Loucy (cell line): ENCODE measurements around the gene IGSF9B.

Experiments used
- H2AFZ ChIP-seq: fragments of 200-600 bp; sonication (generic); 2 replicates; pipeline ENCODE4 v1.6.0; 2016; ENCODE audit warnings: antibody characterized with exemption, mild to moderate bottlenecking, low read length, moderate library complexity
- H3F3A ChIP-seq: fragments of 200-600 bp; 2 replicates; pipeline ENCODE4 v1.6.0; 2016; ENCODE audit warnings: antibody characterized with exemption, low read depth, mild to moderate bottlenecking
- H3K27me3 ChIP-seq: fragments of 200-600 bp; sonication (generic); 2 replicates; pipeline ENCODE4 v1.6.1; 2014; ENCODE audit warnings: low read length, mild to moderate bottlenecking; ENCODE audit not compliant: insufficient read depth, poor library complexity, severe bottlenecking
- H3K36me3 ChIP-seq: fragments of 200-600 bp; sonication (generic); 2 replicates; pipeline ENCODE4 v1.6.1; 2016; ENCODE audit warnings: low read length; ENCODE audit not compliant: insufficient read depth
- H3K4me1 ChIP-seq: fragments of 200-600 bp; sonication (generic); 2 replicates; pipeline ENCODE4 v1.5.1; 2014; ENCODE audit warnings: low read length, mild to moderate bottlenecking; ENCODE audit not compliant: insufficient read depth, poor library complexity, severe bottlenecking
- H3K4me2 ChIP-seq: fragments of 200-600 bp; sonication (generic); 2 replicates; pipeline ENCODE4 v1.6.0; 2014; ENCODE audit warnings: antibody characterized with exemption, low read length, low read depth, mild to moderate bottlenecking; ENCODE audit not compliant: poor library complexity, severe bottlenecking
- H3K4me3 ChIP-seq: fragments of 200-600 bp; sonication (generic); 2 replicates; pipeline ENCODE4 v1.5.1; 2014; ENCODE audit warnings: low read length, mild to moderate bottlenecking, mixed read lengths; ENCODE audit not compliant: poor library complexity, severe bottlenecking
- H3K79me2 ChIP-seq: fragments of 200-600 bp; sonication (generic); 2 replicates; pipeline ENCODE4 v1.6.1; 2014; ENCODE audit warnings: low read length; ENCODE audit not compliant: insufficient read depth
- H3K9ac ChIP-seq: fragments of 200-600 bp; sonication (generic); 2 replicates; pipeline ENCODE4 v1.6.0; 2014; ENCODE audit warnings: mild to moderate bottlenecking, low read depth, low read length, moderate library complexity; ENCODE audit not compliant: poor library complexity, severe bottlenecking
- H3K9me2 ChIP-seq: fragments of 200-600 bp; sonication (generic); replicated peaks from 2 replicates; pipeline ENCODE4 v1.6.1; 2016; ENCODE audit warnings: low read depth, low read length, mixed read lengths
- H3K9me3 ChIP-seq: fragments of 200-600 bp; sonication (generic); 2 replicates; pipeline ENCODE4 v1.6.1; 2014; ENCODE audit warnings: mild to moderate bottlenecking, antibody characterized with exemption, low read length, low read depth; ENCODE audit not compliant: insufficient read depth
- H4K20me1 ChIP-seq: fragments of 200-600 bp; sonication (generic); 2 replicates; pipeline ENCODE4 v1.6.0; 2014; ENCODE audit warnings: antibody characterized with exemption, low read length, mild to moderate bottlenecking; ENCODE audit not compliant: insufficient read depth, poor library complexity, severe bottlenecking
- CTCF ChIP-seq: fragments of 200-600 bp; sonication (generic); conservative IDR thresholded peaks from 2 replicates; pipeline ENCODE4 v1.5.1; 2014; ENCODE audit warnings: mild to moderate bottlenecking, antibody characterized with exemption, low read length
- EZH2phosphoT487 ChIP-seq: fragments of 200-600 bp; IDR thresholded peaks from 2 replicates; pipeline ENCODE4 v1.6.1; 2018; ENCODE audit warnings: antibody characterized with exemption, mild to moderate bottlenecking, moderate library complexity, borderline replicate concordance

Gene IGSF9B

GRCh38 chr11:133953999-133954398 lies 2.8 kb downstream of the IGSF9B start:
- Histone ChIP-seq H3K79me2 (no peaks in the 10 kb centered on the region), H3K9me2 (no peaks in the 10 kb centered on the region), H3K36me3 (no peaks in the 10 kb centered on the region), H3K9ac (no peak overlapping the region), H3K4me2 (no peak overlapping the region), H3K9me3 (peaks cover 4% of the 10 kb centered on the region; the same call in 1 of the 2 replicates), H2AFZ (no peak overlapping the region), H3K27me3 (no peaks in the 10 kb centered on the region), H3K4me3 (no peak overlapping the region), H4K20me1 (no peaks in the 10 kb centered on the region), H3K4me1 (no peaks in the 10 kb centered on the region), H3F3A (no peaks in the 10 kb centered on the region)
- no peak for TF ChIP-seq EZH2phosphoT487

DNA sequence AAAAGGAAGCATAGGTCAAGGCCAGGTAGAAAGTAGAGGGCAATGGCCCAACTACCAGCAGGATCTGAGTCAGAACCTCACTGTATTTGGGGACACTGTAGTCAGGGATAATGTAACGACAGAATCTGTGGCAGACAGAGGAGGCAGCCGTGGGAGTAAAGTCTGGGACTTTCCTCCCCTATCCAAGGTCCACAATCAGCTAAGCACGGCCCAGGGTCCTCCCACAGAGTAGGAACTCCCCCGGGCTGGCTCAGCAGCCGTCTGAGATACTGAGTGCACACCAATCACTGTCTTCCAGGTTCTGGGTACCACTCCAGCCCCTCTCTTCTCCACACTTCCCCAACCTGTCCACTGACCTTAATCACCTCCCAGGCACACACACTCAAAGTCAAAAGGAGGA lies 3.2 kb downstream of the IGSF9B start:
- TF ChIP-seq EZH2phosphoT487: no peak
- TF ChIP-seq CTCF: no peak
- no peaks in the 10 kb centered on the region for H3K4me1 ChIP-seq
- H3K4me3 ChIP-seq: no peak overlapping the region
- no peaks in the 10 kb centered on the region for H4K20me1 ChIP-seq
- H3K36me3 ChIP-seq: no peaks in the 10 kb centered on the region
- H3K27me3 ChIP-seq: no peaks in the 10 kb centered on the region
- peaks cover 4% of the 10 kb centered on the region; the same call in 1 of the 2 replicates for H3K9me3 ChIP-seq
- H3K9me2 ChIP-seq: no peaks in the 10 kb centered on the region
- H3K4me2 ChIP-seq: no peak overlapping the region
- no peak overlapping the region for H2AFZ ChIP-seq
- H3K79me2 ChIP-seq: no peaks in the 10 kb centered on the region
- no peak overlapping the region for H3K9ac ChIP-seq
- H3F3A ChIP-seq: no peaks in the 10 kb centered on the region

- Histone ChIP-seq H3K36me3 (no peaks in the 10 kb centered on the region), H2AFZ (no peak overlapping the region), H3K9me3 (peaks cover 4% of the 10 kb centered on the region; the same call in 1 of the 2 replicates), H4K20me1 (no peaks in the 10 kb centered on the region), H3K4me3 (no peak overlapping the region), H3K79me2 (no peaks in the 10 kb centered on the region), H3K27me3 (no peaks in the 10 kb centered on the region), H3K4me2 (no peak overlapping the region), H3K4me1 (no peaks in the 10 kb centered on the region), H3K9ac (no peak overlapping the region), H3F3A (no peaks in the 10 kb centered on the region), H3K9me2 (no peaks in the 10 kb centered on the region)
- TF ChIP-seq CTCF (no peak), EZH2phosphoT487 (no peak)
Observed at GRCh38 chr11:133952199-133953190, 4.3 kb downstream of the IGSF9B start.
